HG02678 (cell line): ENCODE measurements around the gene PTPRD.
"Not testable (repeated sequence)": the region's sequence is repeated elsewhere in the genome, so short reads cannot be mapped to it uniquely, and the experiment has no call there.

Experiments used
- ATAC-seq: cut with Tn5 transposase; IDR thresholded peaks from one replicate; pipeline ENCODE4 v1.9.1; 2021; ENCODE audit warnings: mild to moderate bottlenecking, moderate library complexity; ENCODE audit not compliant: unreplicated experiment

PTPRD gene

GRCh38 chr9:9215050-9215449 lies 1397.8 kb downstream of the PTPRD start:
- no peak for ATAC-seq

GRCh38 chr9:9214066-9214465 lies 1398.7 kb downstream of the PTPRD start:
- no peak for ATAC-seq

- ATAC-seq = no peak
Observed at GRCh38 chr9:9212963-9213362, 1399.8 kb downstream of the PTPRD start.

- no peak for ATAC-seq
Observed at GRCh38 chr9:9202276-9202675, 1410.5 kb downstream of the PTPRD start.

- ATAC-seq = no peak
Observed at GRCh38 chr9:9186086-9186485, 1426.7 kb downstream of the PTPRD start.

GRCh38 chr9:9182431-9182830 lies 1430.4 kb downstream of the PTPRD start:
- no peak for ATAC-seq

GRCh38 chr9:9177081-9177480 lies 1435.7 kb downstream of the PTPRD start:
- no peak for ATAC-seq

GRCh38 chr9:9174358-9174757 lies 1438.4 kb downstream of the PTPRD start:
- ATAC-seq = no peak

GRCh38 chr9:9173264-9173663 lies 1439.5 kb downstream of the PTPRD start:
- ATAC-seq = no peak

- ATAC-seq = no peak
Observed at GRCh38 chr9:9170439-9171134, 1442.2 kb downstream of the PTPRD start.

GRCh38 chr9:9142001-9142400 lies 1470.8 kb downstream of the PTPRD start:
- ATAC-seq = no peak

GRCh38 chr9:9133526-9133925 lies 1479.3 kb downstream of the PTPRD start:
- ATAC-seq = no peak

- no peak for ATAC-seq
Observed at GRCh38 chr9:9124616-9125015, 1488.2 kb downstream of the PTPRD start.

GRCh38 chr9:9122230-9122875 lies 1490.4 kb downstream of the PTPRD start:
- no peak for ATAC-seq

- no peak for ATAC-seq
Observed at GRCh38 chr9:9117866-9118265, 1494.9 kb downstream of the PTPRD start.

GRCh38 chr9:9112001-9112720 lies 1500.6 kb downstream of the PTPRD start:
- ATAC-seq = no peak

GRCh38 chr9:9108641-9109040 lies 1504.2 kb downstream of the PTPRD start:
- no peak for ATAC-seq

- no peak for ATAC-seq
Observed at GRCh38 chr9:9102295-9102694, 1510.5 kb downstream of the PTPRD start.

- no peak for ATAC-seq
Observed at GRCh38 chr9:9100070-9100469, 1512.7 kb downstream of the PTPRD start.

GRCh38 chr9:9099646-9100045 lies 1513.2 kb downstream of the PTPRD start:
- no peak for ATAC-seq

GRCh38 chr9:9097254-9097653 lies 1515.5 kb downstream of the PTPRD start:
- ATAC-seq = not testable (repeated sequence)

- no peak for ATAC-seq
Observed at GRCh38 chr9:9091387-9091786, 1521.4 kb downstream of the PTPRD start.
